Heart right ventricle (tissue), 16 donors: Measurements from ENCODE around the gene CCDC24. TPM values are rescaled to one million over a fixed set of nuclear protein-coding genes. Genes with fewer than 3 reads are reported as not detected.

ENCODE experiments used
- ATAC-seq, 8 donors: fragments of 200-7000 bp; cut with Tn5 transposase; one replicate each; pipeline ENCODE4 v1.9.1; 2020; ENCODE audit warnings: mild to moderate bottlenecking in 8 of 8, moderate library complexity in 8 of 8, moderate number of reproducible peaks in 1 of 8
- DNase-seq, 2 donors: peaks; one replicate each; pipeline ENCODE4 v3.0.0-alpha.2; 2020
- H3K27ac ChIP-seq, 10 donors: fragments of 200-600 bp; sonication (generic) in 2 of 10; one replicate each; pipeline versions ENCODE4 v1.5.0 to v1.8.0; 2020 to 2022; ENCODE audit warnings: mild to moderate bottlenecking in 3 of 10
- H3K27me3 ChIP-seq, 7 donors: fragments of 200-600 bp; one replicate each; pipeline ENCODE4 v1.8.0; 2021 to 2022; ENCODE audit warnings: mild to moderate bottlenecking in 2 of 7
- H3K36me3 ChIP-seq, 9 donors: fragments of 200-600 bp; sonication (generic) in 1 of 9; one replicate each; pipeline versions ENCODE4 v1.5.0 to v1.8.0; 2020 to 2022; ENCODE audit warnings: mild to moderate bottlenecking in 2 of 9
- H3K4me1 ChIP-seq, 9 donors: fragments of 200-600 bp; sonication (generic) in 1 of 9; one replicate each; pipeline versions ENCODE4 v1.5.0 to v1.8.0; 2020 to 2022; ENCODE audit warnings: mild to moderate bottlenecking in 4 of 9
- H3K4me3 ChIP-seq, 10 donors: fragments of 200-600 bp; sonication (generic) in 2 of 10; one replicate each; pipeline versions ENCODE4 v1.5.0 to v1.8.0; 2020 to 2022; ENCODE audit warnings: mild to moderate bottlenecking in 7 of 10, moderate library complexity in 2 of 10
- H3K9me3 ChIP-seq, 11 donors: fragments of 200-600 bp in 10 of 11; sonication (generic) in 2 of 11; one replicate each; pipeline versions ENCODE4 v1.5.0 to v1.8.0; 2013 to 2022; ENCODE audit warnings: mild to moderate bottlenecking in 2 of 11, control low read depth in 1 of 11, moderate library complexity in 1 of 11
- CTCF ChIP-seq, 9 donors: fragments of 200-600 bp; sonication (generic) in 2 of 9; IDR thresholded peaks; one replicate each; pipeline versions ENCODE4 v1.5.0 to v1.8.0; 2021 to 2022; ENCODE audit warnings: antibody characterized with exemption in 9 of 9, mild to moderate bottlenecking in 5 of 9, moderate library complexity in 1 of 9
- WGBS, 2 donors: extraction: QIAGEN DNeasy Blood & Tissue Kit; methylation state at CpG; one replicate each; pipeline ENCODE4 v1.1.7; 2013; ENCODE audit warnings: inconsistent platforms in 1 of 2; 5-methylcytosine and 5-hydroxymethylcytosine counted together
- intact Hi-C, 10 donors: fragments of 100-400 bp; cut with DNase I; formaldehyde crosslinking; loops; one replicate each; pipeline versions ENCODE4 v1.11.1 to v1.14.2; 2022
- polyA plus RNA-seq, 2 donors: library from polyadenylated mRNA; stranded (reverse); fragments of 200-250 nt; gene quantifications; one replicate each; pipeline ENCODE4 v1.2.3, GENCODE V29; 2013
- total RNA-seq, 10 donors: library from RNA; stranded (reverse); fragmentation: NEBNext Ultra II Directional in 3 of 10; extraction: Animal tissue kit (Norgen Biotek cat#: 25700) in 3 of 10; gene quantifications; one replicate each; pipeline versions ENCODE4 v1.2.1 to v1.2.4, GENCODE V29; 2021 to 2023
- donor health status: Arrhythmogenic right ventricular cardiomyopathy.
- donor health status: ischemic (EF 13 %, LVEDD 7.1; RV severe dilation, severe dysfunction).
- donor health status: healthy with polysubstance abuse.
- donor health status: DM: no; HTN: yes; CAD: no.
- donor health status: DM: no; HTN: no; CAD: no.
- donor health status: ischemic (EF 25% LVEDD 6.9; RV normal size, moderate dysfunction).
- donor health status: ischemic (EF 25% LVEDD 5.7; RV mildly dilated, moderate dysfunction).
- donor health status: healthy.
- donor health status: DM: yes; HTN: yes; CAD: no.
- donor health status: Ischemic cardiomyopathy.
- donor health status: ischemic (EF 35%, LVEDD 5.7; RV mildly dilated, moderate dysfunction).
- donor health status: nonischemic (EF 11% LVEDD 7.7; RV severe dilation, severe dysfunction).
- donor health status: DM: yes; HTN: yes; CAD: no.
- donor health status: PGD.
- donor health status: ischemic (EF 29% LVEDD 5.4; RV normal size, mild dysfunction).
- donor health status: nonischemic (EF 23%, LVEDD 6.1; RV moderate dilation, normal function).

The CCDC24 gene
- total and polyA plus RNA-seq, 12 donors: 0.55 to 3.1 (median 1.3) TPM

GRCh38 chr1:43986712-43987111 is 4.7 kb upstream of the CCDC24 start:
- Histone ChIP-seq H3K27ac (no peak overlapping the region), H3K36me3 (peaks cover 0 to 17% (median 0%) of the 10 kb centered on the region in 9 donors), H3K27me3 (no peaks in the 10 kb centered on the region), H3K4me1 (peaks cover 5 to 10% (median 8%) of the 10 kb centered on the region in 9 donors), H3K4me3 (no peak overlapping the region), H3K9me3 (no peaks in the 10 kb centered on the region)
- 71 to 82% methylated on average over 6 of the region's 6 CpGs for WGBS, 2 donors
- ATAC-seq (no peak), DNase-seq (no peak)
- TF ChIP-seq CTCF (IDR thresholded peaks at IDR 0.05): no peak
- intact Hi-C loops: no loop called here

- DNase-seq: no peak
- H3K27ac ChIP-seq: no peak overlapping the region
- H3K36me3 ChIP-seq: peaks cover 0 to 17% (median 0%) of the 10 kb centered on the region in 9 donors
- H3K27me3 ChIP-seq: no peaks in the 10 kb centered on the region
- peaks cover 5 to 16% (median 8%) of the 10 kb centered on the region in 9 donors for H3K4me1 ChIP-seq
- intact Hi-C loops: no loop called here
- no peak overlapping the region for H3K4me3 ChIP-seq
- ATAC-seq: no peak
- WGBS, 2 donors: 87% methylated on average over 6 of the region's 6 CpGs
- no peak for TF ChIP-seq CTCF (IDR thresholded peaks at IDR 0.05)
- no peaks in the 10 kb centered on the region for H3K9me3 ChIP-seq
These were observed 4.1 kb upstream of the CCDC24 start for GRCh38 chr1:43987159-43987902.

GRCh38 chr1:43990271-43991199 is 864 bp upstream of the CCDC24 start:
- DNase-seq (no peak), ATAC-seq (peak in 2 of 8 donors; percentile 2 to 4)
- Histone ChIP-seq H3K9me3 (no peaks in the 10 kb centered on the region), H3K4me3 (peak overlapping the region in 9 of 10 donors; percentile 48 to 82 (median 71)), H3K4me1 (peaks cover 5 to 17% (median 8%) of the 10 kb centered on the region in 9 donors), H3K36me3 (peaks cover 0 to 14% (median 0%) of the 10 kb centered on the region in 9 donors), H3K27ac (peak overlapping the region in 7 of 10 donors; percentile 7 to 82 (median 62)), H3K27me3 (no peaks in the 10 kb centered on the region)
- intact Hi-C loops: loop anchor here in 1 of 10 donors (10.0 kb wide), 1 partner anchor 224 kb away; the partner anchor contains the start of gene DMAP1
- TF ChIP-seq CTCF (IDR thresholded peaks at IDR 0.05): no peak
- WGBS, 2 donors: 73 to 75% methylated on average over 19 of the region's 19 CpGs

GRCh38 chr1:43991200-43991475 is 261 bp upstream of the CCDC24 start:
- H3K4me1 ChIP-seq: peaks cover 5 to 18% (median 10%) of the 10 kb centered on the region in 9 donors
- DNase-seq: no peak
- H3K27ac ChIP-seq: peak overlapping the region in 7 of 10 donors; percentile 7 to 82 (median 62)
- TF ChIP-seq CTCF (IDR thresholded peaks at IDR 0.05): no peak
- H3K4me3 ChIP-seq: peak overlapping the region; percentile 45 to 82 (median 71)
- no peaks in the 10 kb centered on the region for H3K27me3 ChIP-seq
- ATAC-seq: peak in 3 of 8 donors; percentile 36 to 58 (median 52)
- H3K36me3 ChIP-seq: peaks cover 0 to 8% (median 0%) of the 10 kb centered on the region in 9 donors
- no peaks in the 10 kb centered on the region for H3K9me3 ChIP-seq
- intact Hi-C loops: loop anchor here in 1 of 10 donors (10.0 kb wide), 1 partner anchor 224 kb away; the partner anchor contains the start of gene DMAP1
- WGBS, 2 donors: 0 to 2% methylated on average over 10 of the region's 10 CpGs
